Gastrocnemius medialis (tissue), 4 donors: Measurements from ENCODE around the gene PRR9. TPM values are rescaled to one million over a fixed set of nuclear protein-coding genes. Genes with fewer than 3 reads are reported as not detected.

Source experiments
- ATAC-seq, 2 donors: fragments of 150-250 bp; one replicate each; pipeline ENCODE4 v1.9.1; 2016
- DNase-seq, 2 donors: peaks; one replicate each; pipeline ENCODE4 v3.0.0-alpha.2; 2019
- H3K27ac ChIP-seq, 4 donors: fragments of 200-600 bp; sonication (generic); 1 replicate in 1 of 4; 2 replicates in 3 of 4; pipeline ENCODE4 v1.5.1; 2016 to 2018; ENCODE audit warnings: mild to moderate bottlenecking in 2 of 4, moderate library complexity in 1 of 4
- H3K27me3 ChIP-seq, 3 donors: fragments of 200-600 bp; sonication (generic) in 2 of 3; 1 replicate in 1 of 3; 2 replicates in 2 of 3; pipeline versions ENCODE4 v1.5.1 to v1.6.0; 2016 to 2019; ENCODE audit warnings: mild to moderate bottlenecking in 1 of 3, moderate library complexity in 1 of 3
- H3K36me3 ChIP-seq, 2 donors: fragments of 200-600 bp; sonication (generic) in 1 of 2; one replicate each; pipeline ENCODE4 v1.5.1; 2017 to 2018
- H3K4me1 ChIP-seq, 2 donors: fragments of 200-600 bp; sonication (generic) in 1 of 2; one replicate each; pipeline ENCODE4 v1.5.1; 2016 to 2017; ENCODE audit warnings: mild to moderate bottlenecking in 2 of 2
- H3K4me3 ChIP-seq, 4 donors: fragments of 200-600 bp; sonication (generic) in 3 of 4; 1 replicate in 1 of 4; 2 replicates in 3 of 4; pipeline ENCODE4 v1.5.1; 2016 to 2019; ENCODE audit warnings: mild to moderate bottlenecking in 2 of 4
- H3K9me3 ChIP-seq, 3 donors: fragments of 200-600 bp; sonication (generic) in 2 of 3; 1 replicate in 1 of 3; 2 replicates in 2 of 3; pipeline ENCODE4 v1.5.1; 2016 to 2019
- CTCF ChIP-seq, 5 experiments: fragments of 450-650 bp in 3 of 5; fragments of 200-600 bp in 2 of 5; sonication (generic) in 2 of 5; IDR thresholded peaks in 4 of 5; conservative IDR thresholded peaks in 1 of 5; 1 replicate in 4 of 5; 2 replicates in 1 of 5; pipeline ENCODE4 v1.5.1; 2016 to 2019; ENCODE audit warnings: antibody characterized with exemption in 5 of 5, mild to moderate bottlenecking in 3 of 5, moderate library complexity in 3 of 5
- POLR2A ChIP-seq, 2 donors: fragments of 450-650 bp; IDR thresholded peaks; one replicate each; pipeline ENCODE4 v1.6.1; 2017; ENCODE audit warnings: antibody characterized with exemption in 2 of 2, mild to moderate bottlenecking in 2 of 2, moderate library complexity in 2 of 2
- in situ Hi-C, 4 donors: fragments of 200-750 bp; cut with MboI; loops; one replicate each; pipeline versions ENCODE4 v1.15.0 to v1.8.0; 2017; ENCODE audit warnings: low sequenced_read_pairs in 4 of 4
- intact Hi-C: fragments of 100-400 bp; cut with DNase I; formaldehyde crosslinking; loops from one replicate; pipeline ENCODE4 v1.15.1; 2023; ENCODE audit warnings: low total_unique reads
- total RNA-seq, 4 donors: library from RNA; depleted of rRNA; stranded (reverse); fragments of >200 nt; gene quantifications; one replicate each; pipeline versions ENCODE4 v1.1.0 to v1.2.3, GENCODE V29; 2016

The PRR9 gene
- total RNA-seq, 4 donors from 2014 or later = not detected

- Histone ChIP-seq H3K4me1 (no peaks in the 10 kb centered on the region), H3K36me3 (no peaks in the 10 kb centered on the region), H3K27me3 (peaks cover 0 to 2% (median 0%) of the 10 kb centered on the region in 3 donors), H3K4me3 (no peak overlapping the region), H3K9me3 (no peaks in the 10 kb centered on the region), H3K27ac (no peak overlapping the region)
- DNase-seq = no peak
- TF ChIP-seq CTCF (IDR thresholded peaks at IDR 0.05 in 4 of 5, conservative IDR thresholded peaks at IDR 0.05 in 1 of 5) (no peak), POLR2A (IDR thresholded peaks at IDR 0.05) (no peak)
- no peak for ATAC-seq
- intact Hi-C loops = no loop called here
- in situ Hi-C loops = no loop called here
Measured at GRCh38 chr1:153233448-153233847, 16.1 kb downstream of the PRR9 start.

DNA sequence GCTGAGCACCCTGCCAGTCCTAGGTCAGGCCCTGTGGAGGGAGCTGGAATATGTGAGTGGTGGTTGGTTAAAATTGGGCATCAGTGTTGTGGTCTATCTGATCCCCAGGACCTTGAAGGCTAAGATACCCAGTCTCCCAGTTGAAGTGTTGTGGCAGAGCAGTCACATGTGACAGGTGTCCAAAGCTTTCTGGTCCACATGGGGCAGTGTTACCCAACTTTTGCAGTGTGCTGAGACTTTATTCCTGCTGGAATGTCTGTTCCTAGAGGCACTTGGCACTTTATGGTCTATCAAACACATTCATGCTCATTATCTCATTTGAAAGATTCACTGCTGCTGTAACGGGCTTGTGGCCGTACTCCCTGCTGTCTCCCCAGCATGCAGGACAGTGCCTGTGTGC, 21.1 kb downstream of the PRR9 start:
- no peaks in the 10 kb centered on the region for H3K9me3 ChIP-seq
- no peaks in the 10 kb centered on the region for H3K27me3 ChIP-seq
- H3K4me1 ChIP-seq = no peaks in the 10 kb centered on the region
- DNase-seq (no peak), ATAC-seq (no peak)
- in situ Hi-C loops (no loop called here), intact Hi-C loops (no loop called here)
- no peak overlapping the region for H3K27ac ChIP-seq
- no peaks in the 10 kb centered on the region for H3K36me3 ChIP-seq
- TF ChIP-seq POLR2A (IDR thresholded peaks at IDR 0.05) = no peak
- no peak for TF ChIP-seq CTCF (IDR thresholded peaks at IDR 0.05 in 4 of 5, conservative IDR thresholded peaks at IDR 0.05 in 1 of 5)
- H3K4me3 ChIP-seq = no peak overlapping the region

- no peaks in the 10 kb centered on the region for H3K9me3 ChIP-seq
- intact Hi-C loops (no loop called here), in situ Hi-C loops (no loop called here)
- no peaks in the 10 kb centered on the region for H3K4me1 ChIP-seq
- no peaks in the 10 kb centered on the region for H3K27me3 ChIP-seq
- H3K4me3 ChIP-seq = no peak overlapping the region
- no peak overlapping the region for H3K27ac ChIP-seq
- no peaks in the 10 kb centered on the region for H3K36me3 ChIP-seq
- no peak for ATAC-seq
- no peak for DNase-seq
- no peak for TF ChIP-seq CTCF (IDR thresholded peaks at IDR 0.05 in 4 of 5, conservative IDR thresholded peaks at IDR 0.05 in 1 of 5)
- TF ChIP-seq POLR2A (IDR thresholded peaks at IDR 0.05) = no peak
Measured at GRCh38 chr1:153242160-153242559, 24.8 kb downstream of the PRR9 start.

- H3K4me3 ChIP-seq = no peak overlapping the region
- no peak overlapping the region for H3K27ac ChIP-seq
- H3K9me3 ChIP-seq = no peaks in the 10 kb centered on the region
- H3K27me3 ChIP-seq = peaks cover 0 to 3% (median 0%) of the 10 kb centered on the region in 3 donors
- no peak for TF ChIP-seq POLR2A (IDR thresholded peaks at IDR 0.05)
- no peak for TF ChIP-seq CTCF (IDR thresholded peaks at IDR 0.05 in 4 of 5, conservative IDR thresholded peaks at IDR 0.05 in 1 of 5)
- no peak for ATAC-seq
- H3K4me1 ChIP-seq = no peaks in the 10 kb centered on the region
- in situ Hi-C loops (no loop called here), intact Hi-C loops (no loop called here)
- no peaks in the 10 kb centered on the region for H3K36me3 ChIP-seq
- DNase-seq = no peak
Measured at GRCh38 chr1:153245466-153245865, 28.1 kb downstream of the PRR9 start.

DNA sequence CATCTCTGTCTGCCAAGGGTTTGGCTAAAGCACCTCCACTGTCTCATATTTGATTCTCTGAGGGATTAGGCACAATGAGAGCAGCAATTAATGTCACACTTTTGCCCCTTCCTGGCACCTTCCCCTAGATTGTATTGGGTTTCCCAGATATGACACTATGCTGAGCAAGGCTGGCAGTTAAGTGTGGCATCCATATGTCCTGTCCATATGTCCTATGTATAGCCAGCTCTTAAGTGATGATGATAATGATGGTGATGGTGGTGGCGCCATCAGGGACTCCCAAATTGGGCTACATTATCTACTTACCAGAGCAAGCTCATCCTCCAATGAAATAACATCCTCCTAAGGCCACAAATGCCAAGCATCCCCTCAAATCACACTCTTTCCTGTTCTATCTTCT, 28.6 kb downstream of the PRR9 start:
- no peak for TF ChIP-seq CTCF (IDR thresholded peaks at IDR 0.05 in 4 of 5, conservative IDR thresholded peaks at IDR 0.05 in 1 of 5)
- Histone ChIP-seq H3K9me3 (no peaks in the 10 kb centered on the region), H3K27ac (no peak overlapping the region), H3K4me1 (no peaks in the 10 kb centered on the region), H3K36me3 (no peaks in the 10 kb centered on the region), H3K4me3 (no peak overlapping the region), H3K27me3 (peaks cover 0 to 3% (median 0%) of the 10 kb centered on the region in 3 donors)
- ATAC-seq = no peak
- no peak for DNase-seq
- in situ Hi-C loops = no loop called here
- intact Hi-C loops = no loop called here
